Fibroblast of pulmonary artery (primary cell): Measurements from ENCODE around the gene NAE1.

ENCODE experiments used
- DNase-seq: peaks from one replicate; pipeline ENCODE4 v3.0.0-alpha.2; 2010; ENCODE audit warnings: low read depth
- H3K4me3 ChIP-seq: replicated peaks from 2 replicates; pipeline ENCODE4 v1.5.1; 2011; ENCODE audit warnings: low read depth, mild to moderate bottlenecking, control low read depth, low read length, moderate library complexity
- CTCF ChIP-seq: IDR thresholded peaks from 2 replicates; pipeline ENCODE4 v1.5.1; 2011; ENCODE audit warnings: mild to moderate bottlenecking, control low read depth, low read length, inconsistent platforms; ENCODE audit errors: missing control alignments

Gene NAE1

GRCh38 chr16:66752958-66753357 is 77.8 kb downstream of the NAE1 start:
- no peak overlapping the region for H3K4me3 ChIP-seq
- no peak for TF ChIP-seq CTCF
- DNase-seq: no peak
